ENCODE results near the gene PROZ. TPM values are rescaled to one million over a fixed set of nuclear protein-coding genes. Genes with fewer than 3 reads are reported as not detected.

Gene PROZ
- total RNA-seq, 2 experiments from 2014 or later: not detected

DNA sequence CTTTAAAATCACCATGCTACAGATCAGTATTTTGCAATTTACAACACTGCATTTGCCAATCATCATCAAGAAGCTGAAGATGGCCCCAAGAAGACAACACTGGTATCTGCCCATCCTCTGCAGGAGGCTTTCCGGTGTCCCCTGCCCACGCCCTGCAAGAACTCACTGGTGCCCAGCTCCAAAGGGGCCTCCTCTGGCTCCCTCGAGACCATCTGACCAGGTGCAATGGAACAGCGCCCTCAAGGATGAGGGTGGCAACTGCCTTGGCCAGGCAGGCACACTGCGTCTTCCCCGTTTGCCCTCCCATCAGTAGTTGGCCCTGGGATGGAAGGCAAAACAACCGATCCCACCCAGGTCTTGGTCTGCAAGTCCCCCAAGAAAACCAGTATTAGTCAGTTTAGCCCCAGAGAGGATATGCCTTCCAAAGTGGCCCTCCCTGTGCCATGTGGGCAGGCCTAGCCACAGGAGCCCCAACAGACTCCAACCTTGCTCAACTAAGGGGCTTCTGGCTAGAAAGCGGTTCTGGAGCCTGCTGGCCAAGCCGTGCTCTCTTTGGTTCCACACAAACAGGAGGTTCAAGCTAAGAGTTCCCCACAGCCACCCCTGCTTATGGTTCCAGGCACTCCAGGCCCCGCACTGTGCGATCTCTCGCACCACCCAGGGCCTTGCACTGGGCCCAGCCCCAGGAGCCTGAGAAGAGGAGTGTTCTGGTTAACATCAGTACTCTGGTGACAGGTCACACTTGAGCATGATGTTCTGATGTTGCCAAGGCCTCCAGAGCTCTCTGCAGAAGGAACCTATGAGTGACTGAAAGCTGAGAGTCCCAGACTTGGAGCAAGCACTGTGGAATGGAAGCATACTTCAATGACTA is 45.3 kb downstream of the PROZ start:
- ChIA-PET CTCF (ENCODE audit: unreplicated experiment) (no interaction called here), POLR2A (interaction anchor here (0.9 kb wide), 1 partner anchor 245 kb away, joined by 3 read pairs; no protein-coding TSS in a partner anchor)
- H3K4me3 ChIP-seq (ENCODE audit: low read depth, low read length, poor library complexity, severe bottlenecking): no peak overlapping the region
- intact Hi-C loops (cut with micrococcal nuclease; ENCODE audit: unreplicated experiment): loop anchor here (10.0 kb wide), 1 partner anchor 381 kb away; the partner anchor contains the start of gene TFDP1
- H3K4me1 ChIP-seq (ENCODE audit: insufficient read depth, low read length, poor library complexity, severe bottlenecking): peaks cover 15% of the 10 kb centered on the region
- BruUV-seq (replicated peaks): no TSS peak
- TF ChIP-seq EZH2phosphoT487 (IDR thresholded peaks at IDR 0.05; ENCODE audit: borderline replicate concordance, low read depth, low read length): no peak
- TF ChIP-seq, protein P1, sequence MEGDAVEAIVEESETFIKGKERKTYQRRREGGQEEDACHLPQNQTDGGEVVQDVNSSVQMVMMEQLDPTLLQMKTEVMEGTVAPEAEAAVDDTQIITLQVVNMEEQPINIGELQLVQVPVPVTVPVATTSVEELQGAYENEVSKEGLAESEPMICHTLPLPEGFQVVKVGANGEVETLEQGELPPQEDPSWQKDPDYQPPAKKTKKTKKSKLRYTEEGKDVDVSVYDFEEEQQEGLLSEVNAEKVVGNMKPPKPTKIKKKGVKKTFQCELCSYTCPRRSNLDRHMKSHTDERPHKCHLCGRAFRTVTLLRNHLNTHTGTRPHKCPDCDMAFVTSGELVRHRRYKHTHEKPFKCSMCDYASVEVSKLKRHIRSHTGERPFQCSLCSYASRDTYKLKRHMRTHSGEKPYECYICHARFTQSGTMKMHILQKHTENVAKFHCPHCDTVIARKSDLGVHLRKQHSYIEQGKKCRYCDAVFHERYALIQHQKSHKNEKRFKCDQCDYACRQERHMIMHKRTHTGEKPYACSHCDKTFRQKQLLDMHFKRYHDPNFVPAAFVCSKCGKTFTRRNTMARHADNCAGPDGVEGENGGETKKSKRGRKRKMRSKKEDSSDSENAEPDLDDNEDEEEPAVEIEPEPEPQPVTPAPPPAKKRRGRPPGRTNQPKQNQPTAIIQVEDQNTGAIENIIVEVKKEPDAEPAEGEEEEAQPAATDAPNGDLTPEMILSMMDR (conservative IDR thresholded peaks at IDR 0.05; ENCODE audit: low read length): no peak
- H3K4me2 ChIP-seq (ENCODE audit: low read length): no peak overlapping the region
- no peak for DNase-seq (ENCODE audit: low spot score)
- no peaks in the 10 kb centered on the region for H3K9me3 ChIP-seq (ENCODE audit: low read length)
- H2AFZ ChIP-seq (ENCODE audit: low read length): no peak overlapping the region
- H3K9me2 ChIP-seq (ENCODE audit: insufficient read depth, low read length): no peaks in the 10 kb centered on the region
- no peaks in the 10 kb centered on the region for H4K20me1 ChIP-seq (ENCODE audit: insufficient read depth, low read length)
- no peak overlapping the region for H3K27ac ChIP-seq (ENCODE audit: low read depth, low read length, poor library complexity, severe bottlenecking)
- peaks cover 66% of the 10 kb centered on the region for H3K79me2 ChIP-seq (ENCODE audit: insufficient read depth, low read depth, low read length)
- H3K36me3 ChIP-seq (ENCODE audit: insufficient read depth, low read length): peaks cover 34% of the 10 kb centered on the region

- no peak overlapping the region for H2AFZ ChIP-seq (ENCODE audit: low read length)
- intact Hi-C loops (cut with micrococcal nuclease; ENCODE audit: unreplicated experiment): loop anchor here (10.0 kb wide), 1 partner anchor 380 kb away; the partner anchor contains the start of gene TFDP1
- H3K4me2 ChIP-seq (ENCODE audit: low read length): no peak overlapping the region
- peaks cover 28% of the 10 kb centered on the region for H3K36me3 ChIP-seq (ENCODE audit: insufficient read depth, low read length)
- H4K20me1 ChIP-seq (ENCODE audit: insufficient read depth, low read length): no peaks in the 10 kb centered on the region
- POLR2A ChIA-PET: interaction anchor here (0.9 kb wide), 1 partner anchor 244 kb away, joined by 3 read pairs; no protein-coding TSS in a partner anchor
- BruUV-seq (replicated peaks): no TSS peak
- peaks cover 66% of the 10 kb centered on the region for H3K79me2 ChIP-seq (ENCODE audit: insufficient read depth, low read depth, low read length)
- no peak for DNase-seq (ENCODE audit: low spot score)
- H3K4me1 ChIP-seq (ENCODE audit: insufficient read depth, low read length, poor library complexity, severe bottlenecking): peaks cover 15% of the 10 kb centered on the region
- H3K4me3 ChIP-seq (ENCODE audit: low read depth, low read length, poor library complexity, severe bottlenecking): no peak overlapping the region
- TF ChIP-seq, protein P1 (conservative IDR thresholded peaks at IDR 0.05; ENCODE audit: low read length): no peak
- TF ChIP-seq EZH2phosphoT487 (IDR thresholded peaks at IDR 0.05; ENCODE audit: borderline replicate concordance, low read depth, low read length): no peak
- H3K27ac ChIP-seq (ENCODE audit: low read depth, low read length, poor library complexity, severe bottlenecking): no peak overlapping the region
- no peaks in the 10 kb centered on the region for H3K9me2 ChIP-seq (ENCODE audit: insufficient read depth, low read length)
- H3K9me3 ChIP-seq (ENCODE audit: low read length): no peaks in the 10 kb centered on the region
- CTCF ChIA-PET (ENCODE audit: unreplicated experiment): no interaction called here
Measured at GRCh38 chr13:113204378-113204734, 45.9 kb downstream of the PROZ start.
